K562 (cell line): ENCODE data around the gene ADGRB3. TPM values are rescaled to one million over a fixed set of nuclear protein-coding genes. Genes with fewer than 3 reads are reported as not detected.

ENCODE experiments used
- ATAC-seq: fragments of 200-7000 bp; cut with Tn5 transposase; 3 replicates; pipeline ENCODE4 v1.9.1; 2020; ENCODE audit warnings: moderate library complexity
- BruUV-seq: library from RNA; stranded (reverse); fragments of 400-500 nt; replicated peaks from 2 replicates; lab custom pipeline; 2021; lab: Mats Ljungman, UMichigan
- CTCF ChIA-PET: fragments of 300-600 bp; formaldehyde crosslinking; extraction: SDS; loops from one replicate; lab custom pipeline; 2021; ENCODE audit warnings: low intra/inter-chr PET ratio; lab: Yijun Ruan, JAX
- POLR2A ChIA-PET: fragments of 300-600, 350-650 bp; sonication (Branson Sonifier 250); formaldehyde crosslinking; extraction: SDS; loops from one replicate; lab custom pipeline; 2021; ENCODE audit warnings: antibody characterized with exemption, inconsistent platforms; lab: Yijun Ruan, JAX
- DNase-seq, 4 experiments: peaks; one replicate each; pipeline versions ENCODE4 v3.0.0 to v3.0.0-alpha.2; 2011 to 2018; ENCODE audit warnings: low spot score in 3 of 4, mixed read lengths in 3 of 4; ENCODE audit errors: extremely low read depth in 1 of 4
- FAIRE-seq: peaks from 2 replicates; lab custom pipeline; 2011; peaks lifted over from hg19 to GRCh38; lab: Jason Lieb, UNC
- H2AFZ ChIP-seq: 2 replicates; pipeline ENCODE4 v1.6.0; 2011; ENCODE audit warnings: low read depth, low read length, control low read depth, inconsistent platforms
- H3K27ac ChIP-seq: fragments of 200-600 bp; 3 replicates; pipeline ENCODE4 v1.8.0; 2011; ENCODE audit warnings: low read depth, mild to moderate bottlenecking, control low read depth, inconsistent platforms, low read length, moderate library complexity, mixed read lengths; ENCODE audit errors: extremely low read depth
- H3K27me3 ChIP-seq, 2 experiments: fragments of 300-600 bp in 1 of 2; 2 replicates in 1 of 2; 3 replicates in 1 of 2; pipeline versions ENCODE4 v1.6.0 to v1.8.0; 2011; ENCODE audit warnings: inconsistent platforms in 2 of 2, low read length in 2 of 2, mild to moderate bottlenecking in 1 of 2, mixed read lengths in 1 of 2, moderate library complexity in 1 of 2; ENCODE audit not compliant: control insufficient read depth in 2 of 2, insufficient read depth in 2 of 2
- H3K36me3 ChIP-seq: fragments of 300-600 bp; 3 replicates; pipeline ENCODE4 v1.8.0; 2011; ENCODE audit warnings: mild to moderate bottlenecking, low read length, inconsistent platforms; ENCODE audit not compliant: control insufficient read depth, insufficient read depth
- H3K4me1 ChIP-seq, 2 experiments: fragments of 200-600 bp in 1 of 2; replicated peaks in 1 of 2; 2 replicates in 1 of 2; 3 replicates in 1 of 2; pipeline versions ENCODE4 v1.5.1 to v1.8.0; 2011; ENCODE audit warnings: inconsistent platforms in 2 of 2, low read length in 2 of 2, mild to moderate bottlenecking in 1 of 2, mixed read lengths in 1 of 2, moderate library complexity in 1 of 2; ENCODE audit not compliant: control insufficient read depth in 2 of 2, insufficient read depth in 2 of 2
- H3K4me2 ChIP-seq: 2 replicates; pipeline ENCODE4 v1.6.1; 2011; ENCODE audit warnings: low read length, control low read depth, inconsistent platforms, mixed read lengths; ENCODE audit not compliant: insufficient read depth
- H3K4me3 ChIP-seq: fragments of 200-600 bp; sonication (generic), shearing (Covaris generic); 2 replicates; pipeline ENCODE4 v1.5.1; 2016; ENCODE audit warnings: control low read depth, inconsistent platforms
- H3K79me2 ChIP-seq: fragments of 200-600 bp; 3 replicates; pipeline ENCODE4 v1.8.0; 2011; ENCODE audit warnings: low read length, inconsistent platforms; ENCODE audit not compliant: control insufficient read depth, insufficient read depth
- H3K9ac ChIP-seq, 2 experiments: 2 replicates each; pipeline versions ENCODE4 v1.6.0 to v1.6.1; 2011; ENCODE audit warnings: low read depth in 2 of 2, low read length in 2 of 2, control low read depth in 1 of 2, inconsistent platforms in 1 of 2, mild to moderate bottlenecking in 1 of 2, mixed read lengths in 1 of 2; ENCODE audit not compliant: insufficient read depth in 1 of 2
- H3K9me1 ChIP-seq: one replicate; pipeline ENCODE4 v1.6.0; 2011; ENCODE audit warnings: inconsistent platforms, mild to moderate bottlenecking, low read length, moderate library complexity; ENCODE audit not compliant: control insufficient read depth, insufficient read depth
- H3K9me3 ChIP-seq: replicated peaks from 2 replicates; pipeline ENCODE4 v1.5.1; 2011; ENCODE audit warnings: low read depth, low read length, inconsistent platforms; ENCODE audit not compliant: control insufficient read depth, insufficient read depth
- H4K20me1 ChIP-seq: replicated peaks from 2 replicates; pipeline ENCODE4 v1.6.1; 2011; ENCODE audit warnings: low read length, inconsistent platforms, mixed read lengths; ENCODE audit not compliant: control insufficient read depth, insufficient read depth
- CBX1 ChIP-seq: sonication (generic); IDR thresholded peaks from 2 replicates; pipeline ENCODE4 v1.6.1; 2016; ENCODE audit warnings: antibody characterized with exemption, low read depth, mild to moderate bottlenecking
- CHCHD3 ChIP-seq: fragments of 250-450 bp; sonication (Bioruptor Pico); IDR thresholded peaks from 2 replicates; pipeline ENCODE4 v2.1.2; 2022; ENCODE audit warnings: mild to moderate bottlenecking
- HDAC3 ChIP-seq: fragments of 450-650 bp; IDR thresholded peaks from 2 replicates; pipeline ENCODE4 v1.6.1; 2018; ENCODE audit warnings: borderline replicate concordance, mild to moderate bottlenecking, moderate library complexity; ENCODE audit not compliant: partially characterized antibody
- MNT ChIP-seq, 2 experiments: fragments of 450-650 bp; conservative IDR thresholded peaks; 2 replicates each; pipeline ENCODE4 v1.6.1; 2017; ENCODE audit warnings: mild to moderate bottlenecking in 2 of 2, moderate library complexity in 2 of 2
- MYC ChIP-seq, 2 experiments: fragments of 250-450 bp in 1 of 2; sonication (Bioruptor Pico) in 1 of 2; IDR thresholded peaks; 2 replicates each; pipeline versions ENCODE4 v1.5.1 to v1.6.1; 2012 to 2021; ENCODE audit warnings: low read depth in 2 of 2, borderline replicate concordance in 1 of 2, improper control_type of control experiment in 1 of 2, low read length in 1 of 2, mild to moderate bottlenecking in 1 of 2, moderate library complexity in 1 of 2
- NFYB ChIP-seq: IDR thresholded peaks from 2 replicates; pipeline ENCODE4 v1.6.1; 2011; ENCODE audit warnings: mild to moderate bottlenecking, moderate library complexity; ENCODE audit not compliant: insufficient read length; ENCODE audit errors: extremely low read depth
- RAD21 ChIP-seq, 2 experiments: fragments of 250-450 bp in 1 of 2; fragments of 450-650 bp in 1 of 2; sonication (Bioruptor Pico) in 1 of 2; formaldehyde crosslinking in 1 of 2; IDR thresholded peaks in 1 of 2; conservative IDR thresholded peaks in 1 of 2; 2 replicates each; pipeline versions ENCODE4 v1.4.0 to v1.8.0; 2020 to 2022; ENCODE audit warnings: mild to moderate bottlenecking in 2 of 2, moderate library complexity in 1 of 2
- RAD51 ChIP-seq: fragments of 450-650 bp; IDR thresholded peaks from 2 replicates; pipeline ENCODE4 v1.7.1; 2016; ENCODE audit warnings: low read depth, mild to moderate bottlenecking, borderline replicate concordance
- SNAPC5 ChIP-seq: fragments of 250-450 bp; sonication (Bioruptor Pico); IDR thresholded peaks from 2 replicates; pipeline ENCODE4 v1.8.0; 2021; ENCODE audit warnings: moderate library complexity, mild to moderate bottlenecking, inconsistent platforms
- U2AF2 ChIP-seq: fragments of 200-400 bp; formaldehyde crosslinking; optimal IDR thresholded peaks from 2 replicates; pipeline ENCODE3; 2017; ENCODE audit warnings: low read depth, mild to moderate bottlenecking, low read length
- XRCC3 ChIP-seq: fragments of 450-650 bp; IDR thresholded peaks from 2 replicates; pipeline ENCODE4 v1.6.1; 2017; ENCODE audit warnings: mild to moderate bottlenecking, moderate library complexity
- ZNF253 ChIP-seq: fragments of 250-450 bp; sonication (Bioruptor Pico); conservative IDR thresholded peaks from 2 replicates; pipeline ENCODE4 v1.6.1; 2021; ENCODE audit warnings: mild to moderate bottlenecking
- WGBS: fragments of 100-300 bp; shearing (Covaris generic); methylation state at CpG from one replicate; pipeline ENCODE4 v1.1.6; 2016; ENCODE audit warnings: low coverage, mixed read lengths; ENCODE audit not compliant: insufficient coverage; ENCODE audit errors: missing lambda C conversion rate; 5-methylcytosine and 5-hydroxymethylcytosine counted together
- in situ Hi-C: fragments of 300-500 bp; cut with MboI; formaldehyde crosslinking; loops from 4 replicates; pipeline ENCODE4 v1.15.0; 2018; ENCODE audit warnings: inconsistent platforms, mixed read lengths
- intact Hi-C: fragments of 100-400 bp; cut with micrococcal nuclease; formaldehyde crosslinking; loops from 2 replicates; pipeline ENCODE4 v1.14.2; 2022
- polyA plus RNA-seq, 8 experiments: library from polyadenylated mRNA; depleted of rRNA in 4 of 8; stranded (reverse) in 5 of 8; unstranded in 3 of 8; fragments of >200 nt; fragmentation: Nextera tagmentation in 2 of 8; fragmentation: Illumina TruSeq in 1 of 8; extraction: Ambion mirVana in 2 of 8; extraction: Trizol in 1 of 8; gene quantifications; 2 replicates each; pipeline versions ENCODE4 v1.2.1 to v1.2.3, GENCODE V29; 2011 to 2014; ENCODE audit warnings: inconsistent platforms in 1 of 8, missing spikeins in 1 of 8
- total RNA-seq, 7 experiments: library from RNA; depleted of rRNA in 6 of 7; stranded (reverse); fragments of >200 nt in 6 of 7; fragmentation: Illumina TruSeq in 2 of 7; extraction: Trizol in 2 of 7; gene quantifications; 2 replicates each; pipeline versions ENCODE4 v1.2.1 to v1.2.3, GENCODE V29; 2011 to 2021; ENCODE audit warnings: low replicate concordance in 1 of 7
- TF ChIP-seq, protein P1 (sequence below): fragments of 250-450 bp; sonication (Bioruptor Pico); IDR thresholded peaks from 2 replicates; pipeline ENCODE4 v1.5.0; 2021; ENCODE audit warnings: mild to moderate bottlenecking, borderline replicate concordance
- TF ChIP-seq, protein P2 (sequence below), 2 experiments: fragments of 450-650 bp in 1 of 2; sonication (generic) in 1 of 2; formaldehyde crosslinking in 1 of 2; IDR thresholded peaks in 1 of 2; conservative IDR thresholded peaks in 1 of 2; 2 replicates each; pipeline versions ENCODE4 v1.6.1 to v1.8.1; 2016 to 2023; ENCODE audit warnings: mild to moderate bottlenecking in 2 of 2, moderate library complexity in 2 of 2, inconsistent platforms in 1 of 2, missing genetic modification reagents in 1 of 2

ADGRB3 gene
- total and polyA plus RNA-seq, 9 of the 15 experiments (the other 6 are each of a cell fraction or from before 2014, with no cell fraction given): 0.90 to 7.8 (median 2.4) TPM

DNA sequence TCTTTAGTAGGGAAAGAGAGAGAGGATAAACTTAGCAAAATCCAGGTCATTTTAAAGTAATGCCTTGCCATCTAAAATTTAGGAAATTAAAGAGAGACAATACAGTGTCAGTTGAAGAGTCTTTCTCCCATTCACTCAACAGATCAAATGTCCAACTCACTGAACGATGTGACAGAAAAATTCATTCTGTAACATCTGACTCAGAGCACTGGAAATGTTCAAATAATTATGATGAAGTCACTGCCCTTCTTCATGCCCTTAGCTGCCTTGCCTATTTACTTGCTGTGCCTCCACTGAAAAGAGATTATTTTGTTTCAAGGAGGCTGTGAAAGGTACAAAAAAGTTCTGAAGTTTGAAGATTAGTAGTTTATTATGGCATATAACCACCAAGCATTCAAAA is 434.8 kb downstream of the ADGRB3 start:
- H4K20me1 ChIP-seq: no peaks in the 10 kb centered on the region
- no peaks in the 10 kb centered on the region for H3K36me3 ChIP-seq
- H3K9ac ChIP-seq: no peak overlapping the region
- no TSS peak for BruUV-seq
- POLR2A ChIA-PET: no interaction called here
- no peak overlapping the region for H2AFZ ChIP-seq
- peaks cover 3% of the 10 kb centered on the region in 2 experiments; a peak in 1 of 5 replicates for H3K4me1 ChIP-seq
- DNase-seq (no peak), FAIRE-seq (peak; percentile 23), ATAC-seq (no peak)
- intact Hi-C loops (loop anchor here (10.0 kb wide), 1 partner anchor 195 kb away; no protein-coding TSS in a partner anchor), in situ Hi-C loops (no loop called here)
- no peaks in the 10 kb centered on the region for H3K9me3 ChIP-seq
- no peaks in the 10 kb centered on the region for H3K79me2 ChIP-seq
- WGBS: 6% methylated on average over 1 of the region's 1 CpG
- H3K27ac ChIP-seq: no peak overlapping the region
- H3K9me1 ChIP-seq: no peaks in the 10 kb centered on the region
- CTCF ChIA-PET: no interaction called here
- TF ChIP-seq SNAPC5 (CRISPR knock-in tag) (no peak), NFYB (no peak), XRCC3 (no peak), MNT (conservative IDR thresholded peaks at IDR 0.05) (no peak), RAD21 (CRISPR knock-in tag; conservative IDR thresholded peaks at IDR 0.05 in 1 of 2, IDR thresholded peaks at IDR 0.05 in 1 of 2) (no peak), MYC (IDR thresholded peaks at IDR 0.05; ENCODE audit: low read depth, low read length) (no peak), MYC (CRISPR knock-in tag; IDR thresholded peaks at IDR 0.05; ENCODE audit: borderline replicate concordance, low read depth) (no peak), U2AF2 (no peak), ZNF253 (CRISPR knock-in tag) (no peak), RAD51 (no peak), HDAC3 (no peak), CHCHD3 (CRISPR knock-in tag) (no peak), CBX1 (no peak)
- TF ChIP-seq, protein P1, sequence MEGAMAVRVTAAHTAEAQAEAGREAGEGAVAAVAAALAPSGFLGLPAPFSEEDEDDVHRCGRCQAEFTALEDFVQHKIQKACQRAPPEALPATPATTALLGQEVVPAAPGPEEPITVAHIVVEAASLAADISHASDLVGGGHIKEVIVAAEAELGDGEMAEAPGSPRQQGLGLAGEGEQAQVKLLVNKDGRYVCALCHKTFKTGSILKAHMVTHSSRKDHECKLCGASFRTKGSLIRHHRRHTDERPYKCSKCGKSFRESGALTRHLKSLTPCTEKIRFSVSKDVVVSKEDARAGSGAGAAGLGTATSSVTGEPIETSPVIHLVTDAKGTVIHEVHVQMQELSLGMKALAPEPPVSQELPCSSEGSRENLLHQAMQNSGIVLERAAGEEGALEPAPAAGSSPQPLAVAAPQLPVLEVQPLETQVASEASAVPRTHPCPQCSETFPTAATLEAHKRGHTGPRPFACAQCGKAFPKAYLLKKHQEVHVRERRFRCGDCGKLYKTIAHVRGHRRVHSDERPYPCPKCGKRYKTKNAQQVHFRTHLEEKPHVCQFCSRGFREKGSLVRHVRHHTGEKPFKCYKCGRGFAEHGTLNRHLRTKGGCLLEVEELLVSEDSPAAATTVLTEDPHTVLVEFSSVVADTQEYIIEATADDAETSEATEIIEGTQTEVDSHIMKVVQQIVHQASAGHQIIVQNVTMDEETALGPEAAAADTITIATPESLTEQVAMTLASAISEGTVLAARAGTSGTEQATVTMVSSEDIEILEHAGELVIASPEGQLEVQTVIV (CRISPR knock-in tag): no peak
- TF ChIP-seq, protein P2, sequence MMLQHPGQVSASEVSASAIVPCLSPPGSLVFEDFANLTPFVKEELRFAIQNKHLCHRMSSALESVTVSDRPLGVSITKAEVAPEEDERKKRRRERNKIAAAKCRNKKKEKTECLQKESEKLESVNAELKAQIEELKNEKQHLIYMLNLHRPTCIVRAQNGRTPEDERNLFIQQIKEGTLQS (IDR thresholded peaks at IDR 0.05): no peak
- TF ChIP-seq, protein P2 (CRISPR knock-in tag; conservative IDR thresholded peaks at IDR 0.05): no peak
- H3K4me2 ChIP-seq: no peak overlapping the region
- H3K27me3 ChIP-seq: no peaks in the 10 kb centered on the region
- no peak overlapping the region for H3K4me3 ChIP-seq
